MG63 (cell line): ENCODE data around the gene MMP25. TPM values are rescaled to one million over a fixed set of nuclear protein-coding genes. Genes with fewer than 3 reads are reported as not detected.

ENCODE experiments used
- DNase-seq: peaks from one replicate; pipeline ENCODE4 v3.0.0-alpha.2; 2020
- H3K27me3 ChIP-seq: fragments of 250-450 bp; sonication (Bioruptor Pico); 2 replicates; pipeline ENCODE4 v1.5.1; 2020; ENCODE audit warnings: mild to moderate bottlenecking, moderate library complexity
- H3K36me3 ChIP-seq: fragments of 250-450 bp; sonication (Bioruptor Pico); 2 replicates; pipeline ENCODE4 v1.5.1; 2020; ENCODE audit warnings: mild to moderate bottlenecking, moderate library complexity
- H3K4me3 ChIP-seq: fragments of 250-450 bp; sonication (Bioruptor Pico); 2 replicates; pipeline ENCODE4 v1.5.1; 2020; ENCODE audit warnings: mild to moderate bottlenecking, moderate library complexity
- H3K9me3 ChIP-seq: fragments of 250-450 bp; sonication (Bioruptor Pico); 2 replicates; pipeline ENCODE4 v1.5.1; 2020; ENCODE audit warnings: mild to moderate bottlenecking, moderate library complexity
- total RNA-seq: library from RNA; depleted of rRNA; stranded (reverse); fragments of >200 nt; shearing (Covaris generic); gene quantifications from 2 replicates; pipeline ENCODE4 v1.2.3, GENCODE V29; 2014; ENCODE audit warnings: low replicate concordance

The MMP25 gene
- total RNA-seq, 1 experiment from 2014 or later: not detected

DNA sequence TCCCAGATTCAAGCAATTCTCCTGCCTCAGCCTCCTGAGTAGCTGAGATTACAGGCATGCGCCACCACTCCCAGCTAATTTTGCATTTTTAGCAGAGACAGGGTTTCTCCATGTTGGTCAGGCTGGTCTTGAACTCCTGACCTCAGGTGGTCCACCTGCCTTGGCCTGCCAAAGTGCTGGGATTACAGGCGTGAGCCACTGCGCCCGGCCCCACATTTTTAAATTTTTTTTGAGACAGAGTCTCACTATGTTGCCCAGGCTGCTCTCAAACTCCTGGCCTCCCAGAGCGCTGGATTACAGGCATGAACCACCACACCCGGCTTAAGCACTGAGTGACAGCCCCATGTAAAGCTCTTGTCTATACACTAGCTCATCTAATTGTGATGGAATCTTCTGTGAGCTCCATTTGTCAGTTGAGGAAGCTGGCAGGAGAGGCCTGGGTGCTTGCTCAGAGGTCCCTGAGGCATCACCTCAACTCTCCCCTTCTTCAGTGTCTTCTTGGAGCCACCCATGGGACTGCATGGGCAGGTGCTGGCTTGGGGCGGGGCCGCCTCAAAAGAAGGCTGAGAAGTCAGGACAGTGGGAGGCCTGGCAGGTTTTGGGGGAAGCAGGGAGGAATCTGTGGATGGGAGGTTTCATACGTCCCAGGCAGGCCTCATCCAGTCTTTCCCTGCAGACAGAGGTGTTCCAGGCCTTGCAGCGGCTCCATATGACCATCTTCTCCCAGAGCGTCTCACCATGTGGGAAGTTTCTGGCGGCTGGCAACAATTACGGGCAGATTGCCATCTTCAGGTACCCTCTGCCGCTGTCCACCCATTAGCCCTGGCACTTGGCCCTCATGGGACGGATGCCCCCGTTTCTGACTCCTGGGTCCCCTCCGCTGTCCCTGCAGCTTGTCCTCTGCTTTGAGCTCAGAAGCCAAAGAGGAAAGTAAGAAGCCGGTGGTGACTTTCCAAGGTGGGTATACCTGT lies 21.0 kb upstream of the MMP25 start:
- no peaks in the 10 kb centered on the region for H3K9me3 ChIP-seq
- H3K4me3 ChIP-seq: no peak overlapping the region
- H3K36me3 ChIP-seq: peaks cover 47% of the 10 kb centered on the region
- DNase-seq: no peak
- no peaks in the 10 kb centered on the region for H3K27me3 ChIP-seq

DNA sequence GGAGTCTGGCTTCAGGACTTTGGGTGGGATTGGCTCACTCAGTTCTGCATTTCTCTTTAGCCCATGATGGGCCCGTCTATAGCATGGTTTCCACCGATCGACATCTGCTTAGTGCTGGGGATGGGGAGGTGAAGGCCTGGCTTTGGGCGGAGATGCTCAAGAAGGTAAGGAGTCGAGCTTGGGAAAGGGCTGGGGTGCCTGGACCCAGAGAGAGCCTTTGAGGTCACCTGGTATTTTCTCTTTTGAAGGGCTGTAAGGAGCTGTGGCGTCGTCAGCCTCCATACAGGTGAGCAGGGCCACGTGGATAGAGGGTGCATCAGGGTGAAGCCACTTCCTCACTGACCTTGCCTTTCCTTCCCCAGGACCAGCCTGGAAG lies 20.4 kb upstream of the MMP25 start:
- H3K9me3 ChIP-seq: no peaks in the 10 kb centered on the region
- no peak overlapping the region for H3K4me3 ChIP-seq
- no peak for DNase-seq

DNA sequence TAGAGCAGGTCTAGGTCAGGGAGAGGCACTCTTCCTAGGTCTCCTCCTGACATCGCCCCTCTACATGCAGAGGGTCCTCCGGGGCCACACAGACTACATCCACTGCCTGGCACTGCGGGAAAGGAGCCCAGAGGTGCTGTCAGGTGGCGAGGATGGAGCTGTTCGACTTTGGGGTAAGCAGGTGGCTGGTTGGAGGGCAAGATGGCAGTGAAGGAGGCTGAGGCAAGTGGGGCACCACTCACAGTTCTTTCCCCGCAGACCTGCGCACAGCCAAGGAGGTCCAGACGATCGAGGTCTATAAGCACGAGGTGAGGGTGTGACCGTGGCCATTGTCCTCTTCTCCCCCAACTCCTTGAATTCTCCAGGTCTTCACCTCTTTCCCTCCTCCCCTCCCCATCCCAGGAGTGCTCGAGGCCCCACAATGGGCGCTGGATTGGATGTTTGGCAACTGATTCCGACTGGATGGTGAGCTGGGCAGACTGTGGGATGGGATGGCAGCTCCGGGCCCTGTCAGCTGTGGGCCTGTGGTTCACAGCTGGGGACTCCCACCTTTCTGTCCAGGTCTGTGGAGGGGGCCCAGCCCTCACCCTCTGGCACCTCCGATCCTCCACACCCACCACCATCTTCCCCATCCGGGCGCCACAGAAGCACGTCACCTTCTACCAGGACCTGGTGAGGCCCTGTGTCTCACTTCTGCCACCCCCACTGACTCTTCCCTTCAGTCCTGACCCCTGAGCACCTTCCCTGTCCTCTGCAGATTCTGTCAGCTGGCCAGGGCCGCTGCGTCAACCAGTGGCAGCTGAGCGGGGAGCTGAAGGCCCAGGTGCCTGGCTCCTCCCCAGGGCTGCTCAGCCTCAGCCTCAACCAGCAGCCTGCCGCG lies 19.5 kb upstream of the MMP25 start:
- no peak overlapping the region for H3K4me3 ChIP-seq
- DNase-seq: no peak
- peaks cover 1% of the 10 kb centered on the region; the same call in 1 of the 2 replicates for H3K27me3 ChIP-seq
- H3K9me3 ChIP-seq: no peaks in the 10 kb centered on the region
- H3K36me3 ChIP-seq: peaks cover 35% of the 10 kb centered on the region

More for the DNA sequence above, 20.4 kb upstream of the MMP25 start:
- H3K36me3 ChIP-seq: peaks cover 43% of the 10 kb centered on the region
- no peaks in the 10 kb centered on the region for H3K27me3 ChIP-seq

DNA sequence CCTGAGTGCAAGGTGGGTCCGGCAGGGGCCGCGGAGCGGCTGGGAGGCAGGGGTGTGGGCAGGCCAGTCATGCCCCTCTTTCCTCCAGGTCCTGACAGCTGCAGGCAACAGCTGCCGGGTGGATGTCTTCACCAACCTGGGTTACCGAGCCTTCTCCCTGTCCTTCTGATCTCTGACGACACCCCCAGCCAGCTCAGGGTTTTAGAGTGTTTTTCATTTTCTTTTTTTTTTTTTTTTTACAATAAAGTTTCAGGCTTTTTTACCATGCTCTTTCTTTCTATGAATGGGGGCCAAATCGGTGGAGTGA lies 18.9 kb upstream of the MMP25 start:
- Histone ChIP-seq H3K9me3 (no peaks in the 10 kb centered on the region), H3K4me3 (no peak overlapping the region), H3K36me3 (peaks cover 30% of the 10 kb centered on the region), H3K27me3 (peaks cover 7% of the 10 kb centered on the region)
- DNase-seq: no peak

DNA sequence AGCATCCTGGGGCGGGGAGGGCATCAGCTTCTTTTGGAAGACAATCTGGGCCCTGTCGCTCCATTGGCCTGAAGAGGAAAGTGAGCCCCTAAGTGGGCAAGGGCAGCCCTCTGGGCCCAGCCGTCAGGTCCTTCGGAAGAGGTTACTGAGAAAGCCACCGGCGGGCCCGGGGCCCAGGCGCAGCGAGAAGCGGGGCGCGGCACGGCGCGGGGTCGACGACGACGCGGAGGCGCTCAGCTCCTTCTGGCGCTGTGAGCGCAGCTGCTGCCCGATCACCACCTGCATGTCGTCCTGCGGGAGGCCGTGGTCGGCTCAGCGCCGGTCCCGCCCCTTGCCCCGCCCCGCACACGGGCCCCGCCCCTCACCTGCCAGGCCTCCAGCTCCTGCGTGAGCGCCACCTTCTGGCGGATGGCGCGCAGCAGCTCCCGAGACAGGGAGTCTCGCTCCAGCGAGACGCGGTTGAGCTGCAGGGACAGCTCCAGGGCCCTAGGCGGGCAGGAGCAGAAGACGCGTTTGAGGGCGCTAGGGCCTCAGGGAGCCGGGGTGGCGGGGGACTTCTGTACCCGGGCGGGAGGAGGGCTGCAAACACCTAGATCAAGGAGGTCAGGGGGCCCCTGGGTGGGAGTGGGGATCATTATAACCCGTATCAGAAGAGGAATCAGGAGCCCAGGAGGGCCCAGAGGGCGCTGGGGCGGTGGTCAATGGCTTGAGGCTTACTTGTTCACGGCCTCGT lies 18.2 kb upstream of the MMP25 start:
- peaks cover 14% of the 10 kb centered on the region for H3K27me3 ChIP-seq
- H3K36me3 ChIP-seq: peaks cover 24% of the 10 kb centered on the region
- no peak overlapping the region for H3K4me3 ChIP-seq
- H3K9me3 ChIP-seq: no peaks in the 10 kb centered on the region
- peak; percentile 39 for DNase-seq

DNA sequence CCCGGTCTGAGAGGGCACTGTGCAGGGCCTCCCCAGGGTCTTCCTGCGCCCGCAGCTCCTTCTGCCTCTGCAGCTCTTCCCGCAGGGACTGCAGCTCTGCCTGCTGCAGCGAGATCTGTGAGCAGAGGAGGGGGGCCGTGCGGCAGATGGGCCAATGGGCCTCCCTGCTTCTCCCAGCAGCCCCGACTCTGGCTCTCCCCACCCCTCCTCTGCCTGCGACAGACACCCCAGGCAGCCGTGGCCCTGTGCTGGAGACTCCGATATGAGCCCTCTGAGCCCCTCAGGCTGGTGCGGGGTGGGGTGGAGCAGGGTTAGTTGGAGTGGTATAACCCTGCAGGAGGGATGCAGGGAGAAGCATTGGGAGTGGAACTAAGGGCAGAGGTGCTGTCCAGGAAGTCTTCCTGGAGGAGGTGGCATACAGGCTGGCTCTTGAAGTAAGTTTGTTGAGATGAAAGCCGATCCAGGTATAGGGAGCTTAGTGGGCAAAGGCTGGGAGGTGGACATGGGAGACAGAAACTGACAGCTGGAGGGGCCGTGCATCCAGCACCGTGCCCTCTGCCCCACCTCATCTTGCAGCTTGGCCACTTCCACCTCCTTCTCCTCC lies 17.5 kb upstream of the MMP25 start:
- no peak overlapping the region for H3K4me3 ChIP-seq
- H3K9me3 ChIP-seq: no peaks in the 10 kb centered on the region
- H3K27me3 ChIP-seq: peaks cover 20% of the 10 kb centered on the region
- peaks cover 24% of the 10 kb centered on the region for H3K36me3 ChIP-seq
- DNase-seq: no peak

DNA sequence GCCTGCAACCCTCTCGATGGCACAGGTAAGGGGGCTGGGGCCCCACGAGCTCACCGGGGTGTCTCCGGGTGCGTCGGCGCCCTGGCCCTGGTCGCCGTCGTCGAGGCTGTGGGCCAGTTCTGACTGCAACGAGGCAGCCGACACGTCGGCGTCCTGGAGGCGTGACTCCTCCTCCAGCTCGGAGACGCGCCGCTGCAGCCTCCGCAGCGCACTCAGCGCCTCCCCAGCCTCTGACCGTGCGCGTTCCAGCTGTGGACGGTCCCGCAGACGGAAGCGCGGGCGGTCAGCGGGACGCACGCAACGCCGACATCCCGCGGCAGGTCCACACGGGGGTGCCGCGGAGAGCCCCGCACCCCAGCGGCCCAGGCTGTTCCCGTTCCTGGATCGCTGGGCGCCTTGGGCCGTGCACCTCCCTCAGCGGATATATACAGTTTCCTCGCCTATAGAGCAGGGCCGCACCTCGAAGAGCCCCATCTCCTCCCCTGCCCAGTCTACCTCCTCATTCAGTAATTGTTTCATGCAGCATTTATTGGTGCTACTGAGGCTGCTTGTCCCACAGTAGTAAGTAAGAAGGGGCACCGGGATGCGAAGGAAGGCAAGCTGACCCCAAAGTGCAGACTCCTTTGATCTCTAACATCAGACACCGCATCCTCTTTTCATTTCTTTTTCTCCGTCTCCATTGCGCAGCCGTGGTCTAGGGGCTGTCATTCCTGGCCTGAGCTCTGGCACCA lies 16.7 kb upstream of the MMP25 start:
- no peak for DNase-seq
- peaks cover 24% of the 10 kb centered on the region for H3K36me3 ChIP-seq
- H3K27me3 ChIP-seq: peaks cover 26% of the 10 kb centered on the region
- no peaks in the 10 kb centered on the region for H3K9me3 ChIP-seq
- no peak overlapping the region for H3K4me3 ChIP-seq

DNA sequence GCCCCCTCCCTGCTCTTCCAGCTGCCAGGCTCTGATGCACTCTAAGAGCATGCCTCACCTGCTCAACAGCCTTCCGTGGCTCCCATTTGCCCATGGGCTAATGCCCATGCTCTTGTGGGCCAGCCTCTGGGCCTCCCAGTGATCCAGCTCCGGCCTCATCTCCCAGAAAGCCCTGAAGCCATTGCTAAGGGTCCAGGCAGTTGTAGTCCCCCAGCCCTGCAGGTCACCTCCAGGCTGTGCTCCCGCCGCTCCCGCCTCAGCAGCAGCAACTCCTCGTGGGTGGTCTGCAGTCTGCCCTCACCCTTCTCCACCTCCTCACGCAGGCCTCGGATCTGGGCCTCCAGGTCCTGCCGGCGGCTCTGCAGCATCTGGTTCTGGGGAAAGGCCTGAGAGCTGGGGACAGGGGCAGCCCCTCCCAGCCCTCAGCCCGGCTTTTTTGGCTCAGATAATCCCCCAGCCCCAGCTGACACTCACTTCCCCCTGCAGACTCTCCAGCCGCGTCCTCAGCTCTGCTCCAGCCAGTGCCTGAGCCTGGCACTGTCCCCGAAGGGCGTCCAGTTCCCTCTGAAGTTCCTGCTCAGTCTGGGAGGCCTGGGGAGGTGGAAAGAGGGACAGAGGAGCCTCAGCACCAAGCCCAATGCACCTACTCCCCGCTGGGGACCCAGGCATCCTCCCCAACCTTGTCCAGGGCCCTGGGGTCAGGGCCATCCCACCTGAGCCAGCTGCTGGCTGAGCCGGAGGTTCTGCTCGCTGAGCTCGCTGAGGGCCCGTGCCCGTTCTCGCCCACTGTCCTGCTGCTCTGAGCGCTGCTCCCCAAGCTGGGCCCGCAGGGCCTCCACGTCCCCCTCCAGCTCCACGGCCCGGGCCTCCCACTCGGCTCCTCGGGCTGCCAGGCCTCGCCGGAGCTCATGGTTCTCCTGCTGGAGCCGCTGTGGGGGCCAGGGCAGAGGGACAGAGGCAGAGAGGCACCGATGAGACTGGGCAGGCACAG lies 15.8 kb upstream of the MMP25 start:
- Histone ChIP-seq H3K27me3 (peaks cover 30% of the 10 kb centered on the region), H3K4me3 (no peak overlapping the region)
- DNase-seq: no peak

DNA sequence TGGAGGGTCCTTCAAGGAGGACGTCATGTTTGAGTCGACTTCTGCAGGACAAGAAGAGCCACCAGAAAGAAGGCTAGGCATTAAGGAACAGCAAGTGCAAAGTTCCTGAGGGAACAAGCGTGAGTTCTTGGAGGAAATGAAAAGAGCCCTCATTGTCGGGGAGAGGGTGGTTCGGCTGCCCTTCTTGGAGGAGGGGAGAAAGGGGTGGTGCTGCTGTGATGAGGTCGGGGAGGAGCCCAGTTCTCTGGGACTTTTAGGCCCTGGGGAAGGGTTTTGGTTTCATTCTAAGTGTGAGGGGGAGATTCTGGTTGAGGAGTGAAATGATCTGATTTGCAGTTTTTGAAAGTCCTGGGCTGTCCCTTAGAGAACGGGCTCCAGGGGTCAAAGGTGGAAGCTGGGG lies 13.7 kb upstream of the MMP25 start:
- Histone ChIP-seq H3K36me3 (peaks cover 2% of the 10 kb centered on the region; the same call in 1 of the 2 replicates), H3K9me3 (no peaks in the 10 kb centered on the region), H3K27me3 (peaks cover 51% of the 10 kb centered on the region), H3K4me3 (no peak overlapping the region)
- no peak for DNase-seq

More for the DNA sequence above, 15.8 kb upstream of the MMP25 start:
- H3K36me3 ChIP-seq: peaks cover 19% of the 10 kb centered on the region
- no peaks in the 10 kb centered on the region for H3K9me3 ChIP-seq

DNA sequence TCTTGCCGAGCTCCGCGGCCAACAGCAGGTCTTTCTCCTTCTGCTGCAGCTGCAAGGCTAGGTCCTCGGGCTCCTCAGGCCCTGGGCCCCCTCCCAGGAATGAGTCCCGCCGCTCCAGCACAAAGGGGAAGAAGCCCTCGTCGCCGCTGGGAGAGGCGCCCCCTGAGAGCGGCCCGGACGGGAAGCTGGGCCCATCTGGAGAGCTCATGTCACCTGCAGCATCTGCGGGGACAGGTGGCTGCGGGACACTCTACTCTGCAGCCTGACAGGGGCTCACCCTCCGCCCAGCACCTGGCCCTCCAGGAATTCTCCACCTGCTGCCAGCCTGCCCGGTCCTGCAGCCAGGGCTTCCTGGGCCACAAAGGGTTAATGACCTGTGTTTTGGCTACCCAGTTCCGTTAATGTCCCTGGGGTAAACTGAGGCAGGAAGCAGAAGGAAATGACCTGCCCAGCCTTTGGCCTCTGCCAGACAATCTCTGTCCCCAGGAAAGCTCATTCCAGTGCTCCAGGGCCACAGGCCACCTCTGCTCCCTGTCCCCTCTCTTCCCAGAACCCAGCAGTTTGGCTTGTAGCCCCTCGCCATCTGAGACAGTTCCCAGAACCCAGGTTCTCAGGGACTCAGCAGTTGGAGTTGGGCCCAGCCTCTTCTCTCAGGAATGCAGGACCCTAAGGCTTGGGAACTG lies 10.9 kb upstream of the MMP25 start:
- no peak for DNase-seq
- H3K4me3 ChIP-seq: no peak overlapping the region
- no peaks in the 10 kb centered on the region for H3K9me3 ChIP-seq
- H3K27me3 ChIP-seq: peaks cover 68% of the 10 kb centered on the region
- no peaks in the 10 kb centered on the region for H3K36me3 ChIP-seq

DNA sequence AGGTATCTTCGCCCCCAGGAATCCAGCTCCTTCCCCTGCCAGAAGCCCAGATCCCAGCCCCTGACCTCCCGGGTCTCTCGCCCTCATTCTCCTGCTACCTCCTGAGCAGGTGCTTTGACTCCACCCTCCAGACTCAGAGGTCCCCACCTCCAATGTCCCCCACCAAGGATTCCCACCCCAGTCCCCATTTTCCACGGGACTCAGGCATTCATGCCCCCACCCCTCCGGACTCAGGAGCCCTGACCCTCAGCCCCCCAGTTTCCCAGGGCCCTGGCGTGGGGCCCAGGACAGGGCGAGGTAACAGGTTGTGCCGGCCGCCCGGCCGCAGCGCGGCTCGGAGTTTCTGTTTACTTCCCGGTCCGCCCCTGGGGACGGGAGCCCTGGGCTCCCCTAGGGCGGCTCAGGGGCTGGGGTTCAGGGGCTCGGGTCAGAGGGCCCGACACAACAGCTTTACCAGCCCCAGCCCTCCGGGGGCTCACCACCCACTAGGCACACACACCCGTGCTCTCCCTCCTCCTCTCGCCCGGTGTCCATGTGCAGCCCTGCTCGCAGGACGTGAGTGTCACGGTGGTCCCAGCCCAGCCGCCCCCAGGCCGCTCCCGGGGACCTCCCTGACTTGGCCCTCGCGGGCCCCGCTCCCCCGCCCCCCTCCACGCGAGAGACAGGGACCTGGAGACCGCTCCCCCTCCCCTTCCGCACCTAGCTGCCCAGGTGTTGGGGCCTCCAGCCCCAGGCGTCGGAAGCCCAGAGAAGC lies 10.2 kb upstream of the MMP25 start:
- H3K4me3 ChIP-seq: no peak overlapping the region
- H3K36me3 ChIP-seq: no peaks in the 10 kb centered on the region
- H3K27me3 ChIP-seq: peaks cover 68% of the 10 kb centered on the region
- no peak for DNase-seq
- H3K9me3 ChIP-seq: no peaks in the 10 kb centered on the region

DNA sequence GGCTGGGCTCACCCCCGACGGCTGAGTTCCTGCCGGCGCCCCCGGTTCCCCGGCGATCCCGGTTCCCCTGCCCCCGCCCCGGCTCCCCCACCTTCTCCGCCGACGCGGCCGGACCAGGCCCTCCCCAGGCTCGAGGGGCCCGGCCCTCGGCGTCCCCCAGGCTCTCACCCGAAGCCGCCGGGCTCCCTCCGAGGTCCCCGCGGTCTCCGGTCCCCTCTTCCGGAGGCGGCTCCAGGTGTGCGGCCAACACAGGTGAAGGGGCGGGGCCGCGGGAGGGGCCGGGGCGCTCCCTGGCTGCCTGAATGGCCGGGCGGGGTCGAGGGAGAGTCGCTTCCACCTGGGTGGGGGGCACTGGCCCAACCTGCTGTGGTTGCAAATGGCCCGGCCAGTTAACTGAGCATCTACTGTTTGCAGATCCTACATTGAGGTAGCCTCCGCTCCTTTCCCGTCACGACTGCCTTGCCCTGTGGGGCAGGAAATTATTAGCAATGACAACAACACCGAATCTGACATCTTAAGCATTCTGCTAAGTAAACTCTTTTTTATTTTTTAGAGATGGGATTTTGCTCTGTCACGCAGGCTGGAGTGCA lies 9.5 kb upstream of the MMP25 start, which contains the start of gene BICDL2:
Gene BICDL2 (minus strand): TSS at position 219 of the 590 bp plus-strand sequence. CDS start 1,448 bp downstream, outside the sequence.
- Histone ChIP-seq H3K4me3 (no peak within 1 kb of the TSS), H3K27me3 (peaks cover 67% of the 10 kb centered on the region), H3K9me3 (no peaks in the 10 kb centered on the region), H3K36me3 (no peaks in the 10 kb centered on the region)
- DNase-seq: no peak

DNA sequence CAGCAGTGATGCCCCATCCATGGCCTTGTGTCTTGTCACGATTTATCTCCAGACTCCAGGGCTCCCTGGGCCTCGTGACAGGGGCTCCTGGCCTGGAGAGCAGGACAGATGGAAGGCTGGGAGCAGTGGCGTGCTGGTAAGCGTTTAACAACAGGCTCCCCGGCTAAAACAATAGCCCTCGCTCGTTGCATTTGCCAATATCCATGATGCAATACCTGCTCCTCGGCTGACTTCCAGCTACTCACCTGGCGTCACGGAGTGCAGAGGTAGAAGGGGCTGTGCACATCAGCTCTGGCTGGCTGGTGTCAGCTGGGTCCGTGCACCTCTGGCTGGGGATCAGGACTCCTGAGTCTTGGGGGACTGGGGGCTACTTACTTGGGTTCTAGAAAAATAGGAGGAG lies 8.1 kb upstream of the MMP25 start:
- peaks cover 53% of the 10 kb centered on the region for H3K27me3 ChIP-seq
- H3K4me3 ChIP-seq: no peak overlapping the region
- H3K36me3 ChIP-seq: no peaks in the 10 kb centered on the region
- no peaks in the 10 kb centered on the region for H3K9me3 ChIP-seq
- DNase-seq: no peak
